HG02870 (cell line): Measurements from ENCODE around the gene SHC4.

Experiments
- ATAC-seq: cut with Tn5 transposase; IDR thresholded peaks from one replicate; pipeline ENCODE4 v1.9.1; 2021; ENCODE audit warnings: mild to moderate bottlenecking, moderate library complexity; ENCODE audit not compliant: unreplicated experiment

The SHC4 gene, protein sequence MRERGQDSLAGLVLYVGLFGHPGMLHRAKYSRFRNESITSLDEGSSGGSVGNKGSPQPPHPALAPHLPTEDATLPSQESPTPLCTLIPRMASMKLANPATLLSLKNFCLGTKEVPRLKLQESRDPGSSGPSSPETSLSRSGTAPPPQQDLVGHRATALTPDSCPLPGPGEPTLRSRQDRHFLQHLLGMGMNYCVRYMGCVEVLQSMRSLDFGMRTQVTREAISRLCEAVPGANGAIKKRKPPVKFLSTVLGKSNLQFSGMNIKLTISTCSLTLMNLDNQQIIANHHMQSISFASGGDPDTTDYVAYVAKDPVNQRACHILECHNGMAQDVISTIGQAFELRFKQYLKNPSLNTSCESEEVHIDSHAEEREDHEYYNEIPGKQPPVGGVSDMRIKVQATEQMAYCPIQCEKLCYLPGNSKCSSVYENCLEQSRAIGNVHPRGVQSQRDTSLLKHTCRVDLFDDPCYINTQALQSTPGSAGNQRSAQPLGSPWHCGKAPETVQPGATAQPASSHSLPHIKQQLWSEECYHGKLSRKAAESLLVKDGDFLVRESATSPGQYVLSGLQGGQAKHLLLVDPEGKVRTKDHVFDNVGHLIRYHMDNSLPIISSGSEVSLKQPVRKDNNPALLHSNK

GRCh38 chr15:48963524-48964113 lies at the start of gene SHC4:
SHC4 (minus strand) TSS chr15:48963919; CDS start chr15:48963015, 904 bp downstream.
- ATAC-seq, result no peak

DNA sequence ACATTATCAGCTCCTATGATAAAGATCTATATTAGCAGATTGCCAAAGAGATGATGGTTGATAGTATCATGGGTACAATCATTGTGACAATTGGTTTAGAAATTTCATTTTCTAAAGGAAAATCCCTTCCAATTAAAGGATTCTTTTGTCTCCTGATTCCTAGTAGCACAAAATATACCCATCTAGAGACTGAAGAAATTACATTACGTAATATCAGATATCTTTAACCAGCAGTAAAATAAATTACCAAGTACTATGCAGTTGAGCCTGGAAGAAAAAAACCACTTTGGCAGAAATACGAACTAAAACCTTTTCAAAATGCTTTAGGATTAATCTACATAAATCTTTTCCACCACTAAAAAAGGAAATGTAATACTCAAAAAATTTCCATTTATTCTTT lies 35.6 kb upstream of the SHC4 start:
- ATAC-seq, result no peak

DNA sequence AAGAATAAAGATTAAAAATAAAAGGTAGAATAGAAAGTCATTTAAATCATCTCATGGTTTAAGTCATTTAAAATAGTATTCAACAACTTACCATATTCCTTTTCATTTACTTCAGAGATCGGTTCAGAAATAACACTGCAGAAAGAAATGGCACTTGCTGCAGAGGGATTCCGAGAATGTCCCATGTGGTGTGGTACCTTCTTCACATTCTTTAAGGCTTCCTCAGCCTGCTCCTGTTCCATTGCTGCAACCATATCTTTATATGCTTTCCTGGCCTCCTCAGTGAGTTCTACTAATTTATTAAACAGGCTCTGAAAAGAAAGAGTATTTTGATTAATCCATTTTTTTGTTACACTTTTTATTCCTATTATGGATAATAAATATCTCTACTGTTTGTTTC lies 32.6 kb upstream of the SHC4 start:
- ATAC-seq, result no peak

- no peak for ATAC-seq
These were observed 29.7 kb upstream of the SHC4 start for GRCh38 chr15:48993380-48993779.

- ATAC-seq, result peak; percentile 95
These were observed 28.8 kb upstream of the SHC4 start for GRCh38 chr15:48992545-48992944.

GRCh38 chr15:48992096-48992495 lies 28.4 kb upstream of the SHC4 start:
- ATAC-seq, result no peak

DNA sequence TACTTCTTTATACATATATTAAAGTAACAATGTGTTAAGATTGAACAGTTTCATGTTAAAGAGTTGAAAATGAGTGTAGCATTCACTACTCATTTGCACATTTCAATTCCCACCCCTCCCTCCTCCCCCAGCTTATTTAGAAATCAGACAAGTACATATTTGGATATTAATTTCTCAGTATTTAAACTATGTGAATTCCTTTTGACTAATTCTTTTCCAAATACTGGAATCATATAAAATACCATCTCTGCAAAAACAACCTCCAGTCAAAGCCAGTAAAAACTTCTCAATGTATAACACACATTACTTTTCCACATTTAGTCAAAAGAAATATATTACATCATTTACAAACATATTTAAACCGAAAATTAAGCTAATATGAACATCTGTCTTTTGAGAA lies 25.5 kb upstream of the SHC4 start:
- no peak for ATAC-seq

GRCh38 chr15:48987142-48987541 lies 23.4 kb upstream of the SHC4 start:
- no peak for ATAC-seq

GRCh38 chr15:48986240-48986639 lies 22.5 kb upstream of the SHC4 start:
- no peak for ATAC-seq

GRCh38 chr15:48985516-48985915 lies 21.8 kb upstream of the SHC4 start:
- no peak for ATAC-seq

GRCh38 chr15:48984811-48985352 lies 21.2 kb upstream of the SHC4 start:
- ATAC-seq, result no peak

DNA sequence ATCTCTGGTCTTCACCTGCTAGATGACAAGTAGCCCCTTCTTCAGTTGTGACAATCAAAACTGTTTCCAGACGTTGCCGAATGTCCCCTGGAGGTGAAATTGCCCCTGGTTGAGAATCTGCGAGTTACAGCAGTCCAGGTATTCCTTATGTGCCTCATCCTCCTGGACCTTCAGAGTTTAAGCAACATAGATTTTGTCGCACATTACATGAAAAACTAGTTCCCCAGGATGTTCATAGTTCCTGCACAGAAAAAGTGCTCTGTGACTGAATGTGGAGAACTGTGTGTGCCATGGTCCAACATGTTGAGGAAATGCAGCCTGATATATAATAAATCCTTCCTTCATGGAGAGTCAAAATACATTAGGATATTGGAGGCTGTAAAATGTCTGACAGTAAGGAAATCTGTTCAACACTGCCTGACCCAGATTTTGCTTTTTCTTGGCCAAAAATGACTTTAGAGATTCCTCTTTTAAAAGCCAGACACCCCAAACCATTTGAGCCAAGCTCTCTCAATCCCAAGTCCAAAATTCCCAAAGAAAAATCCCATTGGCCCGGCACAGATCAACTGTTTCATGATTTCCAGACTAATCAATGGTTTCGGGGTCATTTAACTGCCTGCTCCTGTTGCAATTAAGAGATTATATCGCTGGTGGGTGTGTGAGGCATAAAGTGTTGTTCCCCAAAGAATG lies 20.4 kb upstream of the SHC4 start:
- ATAC-seq, result no peak

- no peak for ATAC-seq
These were observed 19.6 kb upstream of the SHC4 start for GRCh38 chr15:48983300-48983699.

DNA sequence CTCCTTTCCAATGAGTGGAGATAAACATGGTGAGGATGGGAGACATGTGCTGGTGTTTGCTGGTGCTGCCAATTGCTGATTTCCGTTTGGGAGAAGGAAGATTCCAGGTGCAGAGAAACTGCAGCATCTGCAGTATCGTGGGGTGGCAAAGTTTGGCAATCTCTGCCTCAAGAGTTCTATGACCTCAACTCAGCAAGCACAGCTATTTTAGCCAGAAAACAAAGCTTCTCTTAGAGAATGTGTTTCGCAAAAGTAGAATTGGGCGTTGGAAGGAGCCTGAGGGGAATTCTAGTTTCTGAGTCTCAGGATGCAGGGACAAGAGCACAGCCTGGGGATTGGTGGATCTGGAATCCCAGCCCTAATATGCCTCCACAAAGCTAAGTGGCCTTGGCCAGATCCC lies 18.2 kb upstream of the SHC4 start:
- ATAC-seq, result no peak

DNA sequence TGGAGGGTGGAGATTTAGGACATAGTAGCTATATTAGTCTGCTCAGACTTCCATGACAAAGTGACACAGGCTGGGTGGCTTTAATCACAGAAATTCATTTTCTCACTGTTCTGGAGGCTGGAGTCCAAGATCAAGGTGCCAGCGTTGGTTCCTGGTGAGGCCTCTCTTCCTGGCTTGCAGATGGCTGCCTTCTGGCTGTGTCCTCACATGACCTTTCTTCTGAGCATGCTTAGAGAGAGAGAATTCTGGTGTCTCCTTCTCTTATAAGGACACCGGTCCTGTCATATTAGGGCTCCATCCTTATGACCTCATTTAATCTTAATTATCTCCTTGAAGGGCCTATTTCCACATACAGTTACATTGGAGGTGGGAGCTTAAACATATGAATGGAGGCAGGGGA lies 14.9 kb upstream of the SHC4 start:
- no peak for ATAC-seq

- no peak for ATAC-seq
These were observed 12.8 kb upstream of the SHC4 start for GRCh38 chr15:48976444-48977088.

DNA sequence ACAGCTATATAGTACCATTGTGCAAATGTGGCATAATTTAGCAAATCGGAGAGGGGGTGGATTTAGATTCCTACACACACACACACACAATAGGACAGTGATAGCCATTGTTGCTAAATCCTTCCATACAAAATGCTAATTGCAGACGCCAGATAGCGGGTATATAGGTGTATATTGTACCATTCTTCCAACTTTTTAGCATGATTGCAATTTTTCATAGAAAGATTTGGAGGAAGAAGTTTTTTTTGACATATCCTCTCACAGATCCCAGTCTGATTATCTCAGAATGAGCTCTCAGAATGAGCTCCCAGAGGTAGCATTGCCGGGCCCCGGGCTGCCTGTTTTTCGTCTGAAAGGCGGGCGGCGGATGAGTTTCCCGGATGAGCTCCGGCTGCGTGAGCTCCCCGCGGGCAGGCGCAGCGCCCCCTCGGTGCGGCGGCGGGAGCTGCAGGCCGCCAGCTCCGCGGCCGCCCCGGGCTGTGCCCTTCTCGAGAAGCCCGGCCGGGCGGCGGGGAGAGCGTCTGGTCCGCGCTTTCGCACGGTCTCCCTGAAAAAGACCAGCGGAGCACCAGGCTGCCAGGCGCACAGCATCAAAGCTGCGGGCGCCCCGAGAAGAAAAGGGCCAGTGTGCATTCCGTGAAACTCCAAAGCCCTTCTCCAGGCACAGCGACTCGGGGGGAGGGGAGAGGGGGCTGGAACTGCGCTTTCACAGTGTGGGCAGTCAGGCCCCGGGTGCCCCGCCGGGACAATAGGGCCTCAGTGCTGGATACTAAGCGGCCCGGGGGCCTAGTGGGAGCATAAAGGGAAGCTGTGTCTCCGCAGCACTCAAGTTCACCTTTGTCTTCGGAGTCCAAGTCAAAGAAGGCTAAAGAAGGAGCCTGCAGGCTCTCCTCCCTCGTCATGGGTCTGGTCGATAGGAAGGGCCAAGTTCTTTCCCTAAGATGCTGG lies 12.0 kb upstream of the SHC4 start:
- ATAC-seq, result peak; percentile 92

- no peak for ATAC-seq
These were observed 11.2 kb upstream of the SHC4 start for GRCh38 chr15:48974882-48975281.

DNA sequence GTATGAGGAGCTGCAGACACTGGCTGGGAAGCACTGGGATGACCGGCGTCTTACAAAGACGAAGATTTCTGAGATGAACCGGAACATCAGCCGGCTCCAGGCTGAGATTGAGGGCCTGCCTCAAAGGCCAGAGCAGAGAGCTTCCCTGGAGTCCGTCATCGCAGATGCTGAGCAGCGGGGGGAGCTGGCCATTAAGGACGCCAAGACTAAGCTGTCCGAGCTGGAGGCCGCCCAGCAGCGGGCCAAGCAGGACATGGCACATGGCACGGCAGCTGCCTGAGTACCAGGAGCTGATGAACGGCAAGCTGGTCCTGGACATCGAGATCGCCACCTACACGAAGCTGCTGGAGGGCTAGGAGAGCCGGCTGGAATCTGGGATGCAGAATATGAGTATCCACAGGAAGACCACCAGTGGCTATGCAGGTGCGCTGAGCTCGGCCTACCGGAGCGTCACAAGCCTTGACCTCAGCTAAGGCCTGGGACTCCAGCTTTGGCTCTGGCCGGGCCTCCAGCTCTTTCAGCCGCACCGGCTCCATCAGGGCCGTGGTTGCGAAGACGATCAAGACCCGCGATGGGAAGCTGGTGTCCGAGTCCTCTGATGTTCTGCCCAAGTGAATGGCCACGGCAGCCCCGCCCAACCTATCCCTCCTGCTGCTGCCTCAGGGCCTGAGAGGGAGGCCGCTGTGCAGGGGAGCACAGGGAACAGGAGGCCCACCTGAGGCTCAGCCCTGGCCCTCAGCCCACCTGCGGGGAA lies 9.2 kb upstream of the SHC4 start:
- ATAC-seq, result no peak
